Measurements from ENCODE around the gene FAM120B.
"Not testable (repeated sequence)": the region's sequence is repeated elsewhere in the genome, so short reads cannot be mapped to it uniquely, and the experiment has no call there.

Gene FAM120B

DNA sequence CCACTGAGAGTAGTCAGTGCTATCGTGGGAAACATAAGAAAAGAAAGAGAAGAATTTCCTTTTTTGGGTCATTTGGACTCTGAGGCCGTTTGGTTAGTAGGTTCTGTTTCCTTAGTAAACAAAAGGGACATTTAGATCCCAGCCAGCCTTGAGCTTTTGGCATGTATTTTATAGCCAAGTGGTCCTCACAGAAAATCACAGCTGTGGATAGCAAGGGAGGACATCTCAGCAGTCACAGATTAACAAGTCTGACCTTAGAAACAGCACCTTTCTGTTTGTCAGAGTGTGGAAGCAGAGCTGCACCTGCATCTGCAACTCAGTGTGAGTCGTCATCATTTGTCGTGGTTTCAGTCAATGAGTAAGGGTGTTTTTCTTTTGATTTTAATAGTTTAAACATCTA lies 40.5 kb downstream of the FAM120B start:
- in situ Hi-C loops (cut with MboI; ENCODE audit: low sequenced_read_pairs) = no loop called here

DNA sequence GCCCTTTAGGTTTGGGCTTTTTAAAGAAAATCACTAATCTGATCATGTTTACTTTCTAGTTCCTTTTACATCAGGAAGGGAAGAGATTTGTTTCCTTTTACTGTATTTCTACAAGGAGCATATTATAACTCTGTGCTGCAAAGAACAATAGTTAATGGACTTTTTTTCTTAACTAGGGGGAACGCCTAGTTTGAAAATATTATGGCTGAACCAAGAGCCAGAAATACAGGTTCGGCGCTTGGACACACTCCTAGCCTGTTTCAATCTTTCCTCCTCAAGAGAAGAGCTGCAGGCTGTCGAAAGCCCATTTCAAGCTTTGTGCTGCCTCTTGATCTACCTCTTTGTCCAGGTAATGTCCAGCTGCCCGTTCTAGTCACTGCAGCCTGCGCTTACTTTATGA lies 41.4 kb downstream of the FAM120B start:
- in situ Hi-C loops (cut with MboI; ENCODE audit: low sequenced_read_pairs) = no loop called here

DNA sequence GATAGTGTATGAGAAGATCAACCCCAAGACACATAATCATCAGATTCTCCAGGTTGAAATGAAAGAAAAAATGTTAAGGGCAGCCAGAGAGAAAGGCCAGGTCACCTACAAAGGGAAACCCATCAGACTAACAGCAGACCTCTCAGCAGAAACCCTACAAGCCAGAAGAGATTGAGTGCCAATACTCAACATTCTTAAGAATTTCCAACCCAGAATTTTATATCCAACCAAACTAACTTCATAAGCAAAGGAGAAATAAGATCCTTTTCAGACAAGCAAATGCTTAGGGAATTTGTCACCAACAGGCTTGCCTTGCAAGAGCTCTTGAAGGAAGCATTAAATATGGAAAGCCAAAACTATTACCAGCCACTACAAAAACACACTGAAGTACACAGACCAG lies 44.9 kb downstream of the FAM120B start:
- in situ Hi-C loops (cut with MboI; ENCODE audit: low sequenced_read_pairs) = not testable (repeated sequence)

DNA sequence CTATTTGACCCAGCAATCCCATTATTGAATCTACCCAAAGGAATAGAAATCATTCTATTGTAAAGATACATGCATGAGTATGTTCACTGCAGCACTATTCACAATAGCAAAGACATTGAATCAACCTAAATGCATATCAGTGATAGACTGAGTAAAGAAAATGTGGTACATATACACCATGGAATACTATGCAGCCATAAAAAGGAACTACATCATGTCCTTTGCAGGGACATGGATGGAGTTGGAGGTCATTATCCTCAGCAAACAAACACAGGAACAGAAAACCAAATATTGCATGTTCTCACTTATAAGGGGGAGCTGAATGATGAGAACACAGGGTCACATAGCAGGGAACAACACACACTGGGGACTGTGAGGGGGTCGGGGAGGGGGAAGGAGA lies 48.6 kb downstream of the FAM120B start:
- in situ Hi-C loops (cut with MboI; ENCODE audit: low sequenced_read_pairs) = not testable (repeated sequence)

DNA sequence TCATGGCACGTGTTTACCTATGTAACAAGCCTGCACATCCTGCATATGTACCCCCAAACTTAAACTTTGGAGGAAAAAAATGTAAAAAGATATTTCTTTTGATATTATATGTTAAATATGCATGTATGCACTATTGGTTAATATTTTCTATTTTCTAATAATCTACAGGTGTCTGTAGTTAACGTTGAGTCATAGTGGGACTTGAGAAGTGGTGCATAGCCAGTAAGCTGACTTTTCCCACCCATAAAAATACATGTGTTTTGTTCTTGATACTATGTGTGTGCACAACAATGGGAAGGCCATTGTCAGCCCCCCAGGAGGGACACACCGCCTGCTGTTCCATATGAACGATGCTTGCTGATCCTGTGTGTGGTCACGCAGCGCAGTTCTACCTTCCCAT lies 49.1 kb downstream of the FAM120B start:
- in situ Hi-C loops (cut with MboI; ENCODE audit: low sequenced_read_pairs) = no loop called here

DNA sequence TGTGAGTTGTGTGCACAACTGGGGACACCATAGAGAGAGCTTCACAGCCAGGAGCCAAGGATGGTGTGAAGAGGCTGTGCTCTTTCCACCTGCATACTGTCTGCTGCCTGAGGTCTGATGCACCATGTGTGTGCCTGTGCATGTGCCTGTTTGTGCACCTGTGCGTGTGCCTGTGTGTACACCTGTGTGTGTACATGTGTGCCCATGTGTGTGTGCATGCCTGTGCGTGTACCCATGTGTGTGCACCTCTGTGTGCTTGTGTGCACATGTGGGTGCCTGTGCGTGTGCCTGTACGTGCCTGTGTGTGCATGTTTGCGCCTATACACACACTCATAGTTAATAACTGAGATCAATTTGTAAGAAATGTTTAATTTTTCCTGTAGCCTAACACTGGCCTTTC lies 51.3 kb downstream of the FAM120B start:
- in situ Hi-C loops (cut with MboI; ENCODE audit: low sequenced_read_pairs) = no loop called here

DNA sequence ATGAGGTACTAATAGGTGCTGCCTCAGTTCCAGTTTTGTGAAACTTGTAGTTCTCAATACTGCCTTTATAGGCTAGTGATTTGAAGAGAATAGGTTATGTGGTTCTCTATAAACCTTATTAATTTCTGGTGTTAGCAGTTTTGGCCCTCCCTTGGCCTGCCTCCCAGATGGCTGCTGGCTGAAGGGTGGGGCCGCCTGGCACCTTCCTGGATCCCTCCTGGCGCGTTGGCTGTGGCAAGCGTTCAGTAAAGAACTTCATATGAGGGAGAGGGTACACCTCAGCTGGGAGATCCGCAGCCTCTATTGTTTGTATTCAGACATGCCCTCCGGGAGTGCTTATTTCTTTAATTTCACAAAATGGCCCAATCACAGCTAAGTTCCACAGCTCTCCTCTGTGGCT lies 51.9 kb downstream of the FAM120B start:
- in situ Hi-C loops (cut with MboI; ENCODE audit: low sequenced_read_pairs) = no loop called here

DNA sequence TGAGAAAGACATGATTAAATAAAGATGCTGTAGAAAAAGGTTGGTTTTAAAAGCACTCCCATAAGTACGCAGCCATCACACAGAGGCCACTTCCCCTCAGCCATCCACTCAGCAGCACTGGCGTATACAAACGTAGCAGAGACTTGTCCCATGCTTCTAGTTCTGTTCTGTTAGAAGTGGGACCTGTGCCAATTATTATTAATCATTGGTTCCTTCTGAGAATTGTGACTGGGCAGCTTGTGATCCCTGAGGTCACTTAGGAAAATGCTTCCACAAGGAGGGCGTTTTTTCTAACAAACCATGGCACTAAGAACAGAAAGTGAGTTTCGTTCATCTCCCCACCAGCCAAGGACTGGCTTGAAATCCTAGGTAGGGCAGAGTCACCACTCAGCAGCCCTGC lies 53.9 kb downstream of the FAM120B start:
- in situ Hi-C loops (cut with MboI; ENCODE audit: low sequenced_read_pairs) = no loop called here

DNA sequence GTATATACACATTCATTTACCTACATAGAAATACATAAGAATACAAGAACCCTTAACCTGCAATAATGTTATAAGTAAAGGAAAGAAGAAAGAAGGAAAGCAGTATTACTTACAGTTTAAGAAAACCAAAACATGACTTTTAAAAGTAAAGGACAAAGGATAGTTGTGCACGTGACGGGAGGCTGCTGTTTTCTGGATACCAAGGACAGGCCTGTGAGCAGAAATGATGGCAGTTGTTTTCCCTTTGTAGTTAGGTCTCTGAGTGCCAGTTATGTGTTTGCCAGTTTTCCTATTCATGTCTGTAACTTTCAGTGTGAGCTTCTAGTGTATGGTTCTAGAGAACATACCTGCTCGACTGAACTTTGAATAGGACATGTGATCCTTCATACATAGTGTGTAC lies 54.8 kb downstream of the FAM120B start:
- in situ Hi-C loops (cut with MboI; ENCODE audit: low sequenced_read_pairs) = no loop called here

DNA sequence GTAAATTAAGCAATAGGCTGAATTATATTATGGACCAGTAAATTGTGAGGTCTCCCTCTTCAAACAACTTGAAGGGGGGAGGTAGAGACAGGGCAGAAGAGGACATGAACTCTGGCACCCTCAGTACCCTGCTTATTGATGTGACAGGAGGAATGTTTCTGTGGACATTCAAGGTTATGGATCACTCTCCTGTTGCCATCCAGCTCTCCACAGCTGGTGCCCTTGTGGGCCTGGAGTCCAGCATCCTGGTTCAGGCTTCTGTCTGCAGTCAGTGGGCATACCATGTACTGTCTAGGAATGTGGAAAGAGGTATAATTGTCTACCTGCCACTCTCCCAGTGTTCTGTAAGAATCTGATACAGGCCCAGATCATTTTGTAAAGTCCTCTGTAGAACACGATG lies 55.6 kb downstream of the FAM120B start:
- in situ Hi-C loops (cut with MboI; ENCODE audit: low sequenced_read_pairs) = no loop called here

DNA sequence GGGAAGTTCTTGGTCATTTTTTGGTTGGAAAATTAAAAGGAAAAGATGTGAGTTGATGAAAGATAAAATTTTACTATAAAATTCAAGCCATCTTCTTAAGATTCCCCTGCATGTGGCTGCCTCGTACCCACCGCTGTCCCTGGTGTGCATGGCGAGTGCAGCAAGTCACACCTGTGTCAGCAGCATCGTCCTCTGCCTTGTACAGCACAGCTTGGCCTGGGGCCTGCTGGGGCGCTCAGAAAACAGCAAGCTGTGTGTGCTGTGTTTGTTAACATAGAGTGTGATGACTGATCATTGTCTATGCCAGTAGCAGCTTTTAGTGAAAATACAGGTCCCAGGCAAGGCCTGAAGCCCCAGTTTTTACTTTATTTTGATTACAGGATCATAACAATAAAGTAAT lies 56.7 kb downstream of the FAM120B start:
- in situ Hi-C loops (cut with MboI; ENCODE audit: low sequenced_read_pairs) = no loop called here

DNA sequence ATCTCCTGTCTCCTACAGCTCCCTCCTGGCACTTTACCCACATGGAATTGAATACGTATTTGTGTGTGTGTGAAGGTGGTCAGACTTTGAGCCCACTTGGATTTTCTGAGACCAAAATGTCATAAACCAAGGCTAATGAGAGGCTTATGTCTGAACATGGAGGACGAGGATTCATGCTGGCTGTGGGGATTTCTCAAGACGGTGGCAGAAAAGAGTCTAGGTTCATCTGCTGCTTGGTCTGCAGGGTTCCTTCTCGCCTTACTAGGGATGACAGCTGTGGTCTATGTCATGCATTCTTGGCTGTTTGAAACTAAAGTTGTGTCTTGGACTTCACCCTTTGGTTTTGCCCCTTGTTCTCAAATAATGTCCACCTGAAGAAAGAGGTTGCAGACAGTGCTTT lies 58.6 kb downstream of the FAM120B start:
- in situ Hi-C loops (cut with MboI; ENCODE audit: low sequenced_read_pairs) = no loop called here

DNA sequence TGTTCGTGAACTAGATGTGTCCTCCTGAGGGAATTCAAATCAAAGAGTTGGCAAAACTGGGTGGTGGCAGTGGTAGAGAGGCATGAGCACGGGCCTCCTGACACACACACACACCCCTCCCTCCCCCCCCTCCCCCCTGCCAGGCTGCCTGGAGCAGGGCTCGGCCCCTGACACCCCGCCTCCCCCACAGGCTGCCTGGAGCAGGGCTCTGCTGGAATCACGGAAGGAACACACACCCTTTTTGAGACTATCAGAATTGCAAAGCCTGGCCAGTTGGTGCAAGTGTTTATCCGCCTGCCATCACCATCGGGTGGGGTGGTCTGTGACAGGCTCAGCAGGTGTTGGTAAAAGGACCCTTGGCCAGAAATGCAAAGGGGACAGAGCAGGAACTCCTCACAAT lies 59.0 kb downstream of the FAM120B start:
- in situ Hi-C loops (cut with MboI; ENCODE audit: low sequenced_read_pairs) = no loop called here

DNA sequence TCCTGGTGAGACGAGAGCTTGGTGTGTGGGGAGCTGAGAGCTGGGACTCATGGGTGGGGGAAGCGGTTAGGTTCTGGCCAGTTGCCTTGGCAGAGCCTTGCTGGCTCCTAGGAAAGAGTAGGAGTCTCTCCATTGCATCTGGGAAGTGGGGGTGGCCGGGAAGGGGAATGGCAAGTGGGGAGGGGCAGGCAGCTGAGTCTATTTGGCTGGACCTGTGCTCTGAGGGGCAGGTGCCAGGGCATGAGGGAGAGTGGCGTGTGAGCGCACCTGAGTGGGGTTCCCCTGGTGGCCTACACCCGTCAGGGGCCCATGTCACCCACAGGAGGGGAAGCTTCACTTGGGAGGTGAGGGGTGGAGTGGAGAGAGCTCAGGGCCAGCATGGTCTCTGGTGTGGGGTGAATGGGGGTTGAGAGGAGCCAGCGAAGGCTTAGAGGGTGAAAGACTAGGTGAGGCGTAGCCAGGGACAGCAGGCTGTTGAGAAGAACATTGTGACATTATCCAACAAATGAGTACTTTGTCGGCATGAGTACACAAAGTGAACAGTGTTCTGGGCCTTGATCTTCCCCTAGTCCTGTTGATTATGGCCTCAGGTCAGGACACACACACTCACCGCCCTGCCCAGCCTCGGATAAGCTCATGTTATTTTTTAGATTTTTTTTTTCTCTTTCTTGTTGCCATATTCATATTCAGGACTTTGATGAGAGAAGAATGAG lies 59.8 kb downstream of the FAM120B start:
- in situ Hi-C loops (cut with MboI; ENCODE audit: low sequenced_read_pairs) = no loop called here

DNA sequence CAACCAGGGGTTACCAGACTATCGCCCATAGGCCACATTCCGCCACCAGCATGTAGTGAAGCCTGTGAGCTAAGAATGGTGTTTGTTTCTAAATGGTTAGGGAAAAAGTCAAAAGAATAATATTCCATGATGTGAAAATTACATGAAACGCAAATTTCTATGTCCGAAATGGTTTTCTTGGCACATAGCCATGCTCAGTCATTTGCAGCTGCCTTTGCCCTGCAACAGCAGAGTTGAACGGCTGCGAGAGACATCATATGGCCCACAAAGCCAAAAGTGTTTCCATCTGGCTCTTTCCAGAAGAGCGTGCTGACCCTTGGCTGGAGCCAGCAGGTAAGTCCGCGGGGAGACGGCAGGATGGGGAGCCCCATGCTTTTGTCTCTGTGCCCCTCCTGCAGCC lies 60.7 kb downstream of the FAM120B start:
- in situ Hi-C loops (cut with MboI; ENCODE audit: low sequenced_read_pairs) = no loop called here

DNA sequence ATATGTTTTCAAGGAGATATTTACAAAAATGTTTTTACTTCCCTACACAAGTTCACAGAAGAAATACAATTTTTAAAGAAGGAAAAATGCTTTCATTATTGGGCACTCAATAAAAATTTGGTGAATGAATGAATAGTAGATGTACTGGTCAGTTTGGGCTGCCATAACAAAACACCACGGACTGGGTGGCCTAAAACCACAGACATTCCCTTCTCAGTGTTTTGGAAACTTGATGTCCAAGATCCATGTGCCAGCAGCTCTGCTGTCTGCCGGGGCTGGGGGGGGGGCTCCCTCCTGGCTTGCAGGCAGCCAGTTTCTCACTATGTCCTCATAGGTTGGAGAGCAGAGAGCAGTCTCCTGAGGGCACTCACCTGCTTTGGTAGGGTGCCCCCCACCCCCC lies 62.0 kb downstream of the FAM120B start:
- in situ Hi-C loops (cut with MboI; ENCODE audit: low sequenced_read_pairs) = no loop called here

DNA sequence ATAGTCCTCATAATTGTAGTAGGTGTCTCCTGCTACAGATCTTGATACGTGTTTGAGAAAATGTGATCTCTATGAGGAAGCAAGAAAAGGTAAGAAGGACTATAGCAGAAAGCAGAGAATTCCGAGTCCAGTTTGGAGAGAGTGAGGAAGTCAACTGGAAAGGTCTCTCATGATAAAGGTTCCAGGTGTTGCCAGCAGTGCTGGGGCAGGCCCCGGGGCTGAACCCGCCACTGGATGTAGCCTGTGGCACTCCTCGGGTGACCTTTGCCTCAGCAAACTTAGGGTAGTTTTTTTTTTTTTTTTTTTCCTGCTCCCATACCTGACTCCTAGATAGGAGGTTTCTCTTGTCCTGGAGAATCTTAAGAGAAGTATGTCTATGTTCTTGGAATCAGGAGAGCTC lies 62.8 kb downstream of the FAM120B start:
- in situ Hi-C loops (cut with MboI; ENCODE audit: low sequenced_read_pairs) = no loop called here

DNA sequence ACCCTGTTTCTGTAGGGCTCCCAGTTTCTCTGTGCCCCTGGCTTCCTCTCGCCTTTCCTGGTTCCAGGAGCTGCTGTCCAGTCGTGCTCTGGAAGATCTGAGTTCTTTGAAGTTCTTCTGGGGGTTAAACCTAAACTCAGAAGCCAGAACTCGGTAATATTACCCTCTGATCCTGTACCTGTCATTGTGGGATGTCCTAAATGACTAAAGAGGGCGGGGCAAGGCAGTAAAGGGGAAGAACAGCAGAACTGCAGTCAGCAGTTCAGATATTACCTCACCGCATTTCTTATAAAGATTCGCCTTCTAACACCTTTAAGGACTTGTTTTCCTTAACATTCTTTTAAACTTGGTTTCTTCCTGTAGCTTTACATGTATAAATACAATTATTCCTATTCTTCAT lies 63.9 kb downstream of the FAM120B start:
- in situ Hi-C loops (cut with MboI; ENCODE audit: low sequenced_read_pairs) = no loop called here

DNA sequence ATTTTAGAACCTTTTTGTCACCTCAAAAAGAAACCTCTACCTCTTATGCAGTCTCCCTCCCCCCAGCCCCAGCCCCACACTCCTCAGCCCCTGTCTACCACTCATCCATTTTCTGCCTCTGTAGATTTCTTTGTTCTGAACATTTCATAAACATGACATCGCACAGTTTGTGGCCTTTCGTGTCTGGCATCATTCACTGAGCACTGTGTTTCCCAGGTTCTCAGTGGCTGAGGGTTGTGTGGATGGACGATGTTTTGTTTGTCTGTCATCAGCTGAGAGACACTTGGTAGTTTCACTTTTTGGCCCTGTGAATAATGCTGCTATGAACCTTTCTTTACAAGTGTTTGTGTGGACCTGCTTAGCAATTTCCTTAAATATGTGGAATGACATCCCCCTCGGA lies 64.5 kb downstream of the FAM120B start:
- in situ Hi-C loops (cut with MboI; ENCODE audit: low sequenced_read_pairs) = no loop called here

DNA sequence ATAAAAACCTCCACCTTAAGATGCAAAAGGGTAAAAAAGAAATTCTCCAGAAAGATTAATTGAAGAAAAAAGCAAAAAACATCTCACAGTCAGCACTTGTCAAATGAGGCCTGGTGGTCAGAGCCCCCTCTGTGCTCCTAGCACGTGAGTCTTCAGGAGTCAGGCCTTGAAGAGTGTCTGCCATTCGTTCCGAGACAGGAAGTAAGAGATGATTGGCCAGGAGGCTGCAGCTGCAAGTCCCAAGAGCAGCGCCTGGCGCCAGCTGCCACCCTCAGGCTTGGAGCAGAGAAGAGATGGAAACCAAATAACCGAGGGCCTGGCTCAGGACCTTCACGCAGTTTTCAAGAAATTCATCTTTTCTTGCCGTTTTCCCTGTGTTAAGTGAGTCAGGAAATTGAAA lies 65.0 kb downstream of the FAM120B start:
- in situ Hi-C loops (cut with MboI; ENCODE audit: low sequenced_read_pairs) = no loop called here

DNA sequence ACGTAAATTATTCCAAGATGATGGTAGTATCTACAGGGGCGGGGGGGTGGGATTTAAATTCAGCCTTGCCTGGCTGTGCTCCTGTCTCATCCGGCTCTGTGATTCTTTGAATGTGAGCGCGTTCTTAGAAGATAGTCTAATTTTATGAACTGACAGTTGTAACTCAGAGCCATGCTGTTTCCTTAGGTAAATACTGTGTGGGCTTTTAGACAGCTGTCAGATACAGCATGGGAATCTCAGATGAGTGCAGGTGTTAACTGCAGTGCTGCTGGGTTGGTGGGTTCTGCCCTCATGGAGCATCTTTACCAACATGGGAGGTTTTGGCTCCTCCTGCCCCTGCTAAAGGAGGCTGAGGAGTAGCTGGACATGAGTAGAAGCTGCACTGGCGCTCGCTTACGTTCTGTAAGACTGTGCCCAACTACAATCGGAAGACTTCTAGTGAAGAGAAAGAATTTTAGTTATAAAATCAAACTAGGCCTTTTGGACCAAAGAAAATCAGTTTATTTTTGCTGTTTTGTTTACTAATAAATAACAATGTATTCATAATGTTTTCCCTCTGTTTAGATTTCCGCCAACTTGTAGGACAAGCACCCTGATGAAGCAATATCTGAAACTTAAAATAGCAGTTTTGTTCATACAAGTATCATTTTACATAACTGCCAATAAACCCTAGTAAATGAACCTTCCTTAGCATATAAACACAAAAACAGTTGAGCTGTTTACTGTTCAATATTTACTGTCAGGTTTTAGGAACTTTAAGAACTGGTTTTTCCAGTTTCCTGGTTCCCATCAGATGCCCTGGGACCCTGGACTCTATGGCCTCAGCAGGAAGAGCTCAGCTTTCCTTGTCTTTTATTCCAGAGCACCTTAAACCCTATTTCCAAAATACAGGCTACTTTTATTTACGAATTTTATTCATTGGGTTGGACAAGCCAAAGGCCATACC lies 66.1 kb downstream of the FAM120B start:
- in situ Hi-C loops (cut with MboI; ENCODE audit: low sequenced_read_pairs) = no loop called here
